ENCODE results near the gene CEL. TPM values are rescaled to one million over a fixed set of nuclear protein-coding genes. Genes with fewer than 3 reads are reported as not detected.
"Not testable (repeated sequence)": the region's sequence is repeated elsewhere in the genome, so short reads cannot be mapped to it uniquely, and the experiment has no call there.

Gene CEL
- total RNA-seq, 1 donor from 2014 or later: 0.74 TPM

- H3K27ac ChIP-seq: no peak overlapping the region
- peaks cover 28% of the 10 kb centered on the region for H3K4me1 ChIP-seq
- intact Hi-C loops (cut with DNase I): no loop called here
- H3K36me3 ChIP-seq: peaks cover 0 to 33% of the 10 kb centered on the region in 2 donors
- TF ChIP-seq POLR2A (IDR thresholded peaks at IDR 0.05): no peak
- TF ChIP-seq POLR2AphosphoS5 (IDR thresholded peaks at IDR 0.05; ENCODE audit: insufficient read depth in 1 of 2, low read depth in 1 of 2): no peak
- TF ChIP-seq CTCF (IDR thresholded peaks at IDR 0.05): no peak
- H3K27me3 ChIP-seq: no peaks in the 10 kb centered on the region
- H3K4me3 ChIP-seq: no peak overlapping the region
- DNase-seq (ENCODE audit: extremely low spot score in 2 of 2): no peak
- H3K9me3 ChIP-seq: no peaks in the 10 kb centered on the region
Measured at GRCh38 chr9:133059623-133060022, 2.2 kb upstream of the CEL start.

- peaks cover 28% of the 10 kb centered on the region for H3K4me1 ChIP-seq
- no peak overlapping the region for H3K27ac ChIP-seq
- H3K9me3 ChIP-seq: no peaks in the 10 kb centered on the region
- H3K27me3 ChIP-seq: no peaks in the 10 kb centered on the region
- no peak overlapping the region for H3K4me3 ChIP-seq
- intact Hi-C loops (cut with DNase I): no loop called here
- H3K36me3 ChIP-seq: peaks cover 0 to 25% of the 10 kb centered on the region in 2 donors
- TF ChIP-seq POLR2A (IDR thresholded peaks at IDR 0.05) (no peak), CTCF (IDR thresholded peaks at IDR 0.05) (no peak), POLR2AphosphoS5 (IDR thresholded peaks at IDR 0.05; ENCODE audit: insufficient read depth in 1 of 2, low read depth in 1 of 2) (no peak)
- DNase-seq (ENCODE audit: extremely low spot score in 2 of 2): no peak
Measured at GRCh38 chr9:133060417-133060841, 1.4 kb upstream of the CEL start.

- H3K27ac ChIP-seq; H3K27me3 ChIP-seq; DNase-seq (ENCODE audit: extremely low spot score in 2 of 2); H3K4me3 ChIP-seq; H3K9me3 ChIP-seq; intact Hi-C loops (cut with DNase I): not testable (repeated sequence)
- peaks cover 28% of the 10 kb centered on the region for H3K4me1 ChIP-seq
- H3K36me3 ChIP-seq: peaks cover 0 to 18% of the 10 kb centered on the region in 2 donors
Measured at GRCh38 chr9:133061019-133061763, 590 bp upstream of the CEL start.

GRCh38 chr9:133062569-133062968, 788 bp downstream of the CEL start:
- H3K4me1 ChIP-seq: peaks cover 28% of the 10 kb centered on the region
- DNase-seq (ENCODE audit: extremely low spot score in 2 of 2); intact Hi-C loops (cut with DNase I); H3K9me3 ChIP-seq; H3K4me3 ChIP-seq; H3K27me3 ChIP-seq; H3K27ac ChIP-seq; H3K36me3 ChIP-seq: not testable (repeated sequence)

GRCh38 chr9:133063159-133063499, 1.3 kb downstream of the CEL start:
- no peak overlapping the region for H3K4me3 ChIP-seq
- DNase-seq (ENCODE audit: extremely low spot score in 2 of 2): no peak
- peaks cover 28% of the 10 kb centered on the region for H3K4me1 ChIP-seq
- H3K9me3 ChIP-seq: no peaks in the 10 kb centered on the region
- TF ChIP-seq POLR2A (IDR thresholded peaks at IDR 0.05) (no peak), CTCF (IDR thresholded peaks at IDR 0.05) (no peak), POLR2AphosphoS5 (IDR thresholded peaks at IDR 0.05; ENCODE audit: insufficient read depth in 1 of 2, low read depth in 1 of 2) (no peak)
- H3K36me3 ChIP-seq: peaks cover 0 to under 1% of the 10 kb centered on the region in 2 donors
- intact Hi-C loops (cut with DNase I): no loop called here
- H3K27me3 ChIP-seq: no peaks in the 10 kb centered on the region
- H3K27ac ChIP-seq: no peak overlapping the region

- no peak for DNase-seq (ENCODE audit: extremely low spot score in 2 of 2)
- Histone ChIP-seq H3K36me3 (no peaks in the 10 kb centered on the region), H3K4me3 (no peak overlapping the region), H3K9me3 (no peaks in the 10 kb centered on the region), H3K27ac (no peak overlapping the region), H3K4me1 (peaks cover 28% of the 10 kb centered on the region), H3K27me3 (no peaks in the 10 kb centered on the region)
- intact Hi-C loops (cut with DNase I): no loop called here
- TF ChIP-seq POLR2AphosphoS5 (IDR thresholded peaks at IDR 0.05; ENCODE audit: insufficient read depth in 1 of 2, low read depth in 1 of 2) (no peak), CTCF (IDR thresholded peaks at IDR 0.05) (no peak), POLR2A (IDR thresholded peaks at IDR 0.05) (no peak)
Measured at GRCh38 chr9:133063500-133064231, 1.9 kb downstream of the CEL start.
